MCF 10A (cell line): Measurements from ENCODE around the gene MUC5AC. TPM values are rescaled to one million over a fixed set of nuclear protein-coding genes. Genes with fewer than 3 reads are reported as not detected.

Experiments used
- BruUV-seq: library from RNA; stranded (reverse); fragments of 400-500 nt; replicated peaks from 2 replicates; lab custom pipeline; 2021; lab: Mats Ljungman, UMichigan
- CTCF ChIA-PET: fragments of 300-600 bp; sonication (Branson Sonifier 250); formaldehyde crosslinking; extraction: SDS; loops from one replicate; lab custom pipeline; 2021; ENCODE audit warnings: antibody characterized with exemption, inconsistent platforms; lab: Yijun Ruan, JAX
- POLR2A ChIA-PET: fragments of 300-600, 350-650 bp; sonication (Branson Sonifier 250); formaldehyde crosslinking; extraction: SDS; loops from one replicate; lab custom pipeline; 2020; ENCODE audit warnings: antibody characterized with exemption, inconsistent platforms; lab: Yijun Ruan, JAX
- DNase-seq: peaks from one replicate; pipeline ENCODE4 v3.0.0-alpha.2; 2018; ENCODE audit not compliant: unreplicated experiment
- H3K27ac Mint-ChIP-seq: one replicate; pipeline ENCODE4 v1.8.0; 2022; ENCODE audit warnings: mild to moderate bottlenecking, low read depth, mixed read lengths; ENCODE audit not compliant: unreplicated experiment
- H3K27me3 Mint-ChIP-seq: one replicate; pipeline ENCODE4 v1.8.0; 2022; ENCODE audit warnings: mixed read lengths; ENCODE audit not compliant: insufficient read depth, unreplicated experiment
- H3K36me3 Mint-ChIP-seq: one replicate; pipeline ENCODE4 v1.8.0; 2022; ENCODE audit warnings: mild to moderate bottlenecking, moderate library complexity, mixed read lengths; ENCODE audit not compliant: insufficient read depth, unreplicated experiment
- H3K4me1 Mint-ChIP-seq: one replicate; pipeline ENCODE4 v1.8.0; 2022; ENCODE audit warnings: mixed read lengths; ENCODE audit not compliant: insufficient read depth, unreplicated experiment
- H3K4me3 Mint-ChIP-seq: one replicate; pipeline ENCODE4 v1.8.0; 2022; ENCODE audit warnings: mild to moderate bottlenecking, moderate library complexity, mixed read lengths; ENCODE audit not compliant: unreplicated experiment
- H3K9me3 Mint-ChIP-seq: one replicate; pipeline ENCODE4 v1.8.0; 2022; ENCODE audit warnings: mixed read lengths; ENCODE audit not compliant: unreplicated experiment
- CTCF ChIP-seq: fragments of 200-600 bp; IDR thresholded peaks from one replicate; pipeline ENCODE4 v1.8.0; 2022; ENCODE audit warnings: antibody characterized with exemption, mild to moderate bottlenecking; ENCODE audit not compliant: unreplicated experiment
- intact Hi-C: fragments of 100-400 bp; cut with micrococcal nuclease; formaldehyde crosslinking; loops from 2 replicates; pipeline ENCODE4 v1.14.1; 2022
- total RNA-seq: library from RNA; stranded (reverse); gene quantifications from 2 replicates; pipeline ENCODE4 v1.2.3, GENCODE V29; 2022

Gene MUC5AC
- total RNA-seq, 1 experiment from 2014 or later = not detected

GRCh38 chr11:1165256-1166041 lies 7.7 kb downstream of the MUC5AC start:
- no peaks in the 10 kb centered on the region for H3K36me3 Mint-ChIP-seq
- POLR2A ChIA-PET = no interaction called here

GRCh38 chr11:1167256-1167655 lies 9.5 kb downstream of the MUC5AC start:
- no TSS peak for BruUV-seq
- H3K27me3 Mint-ChIP-seq = no peaks in the 10 kb centered on the region
- H3K27ac Mint-ChIP-seq = no peak overlapping the region
- intact Hi-C loops = no loop called here
- no peak for DNase-seq
- no peak for TF ChIP-seq CTCF
- ChIA-PET POLR2A (no interaction called here), CTCF (no interaction called here)
- no peak overlapping the region for H3K4me3 Mint-ChIP-seq
- peaks cover 6% of the 10 kb centered on the region for H3K36me3 Mint-ChIP-seq
- H3K4me1 Mint-ChIP-seq = no peaks in the 10 kb centered on the region
- no peaks in the 10 kb centered on the region for H3K9me3 Mint-ChIP-seq

More at GRCh38 chr11:1165256-1166041, 7.7 kb downstream of the MUC5AC start:
- no peaks in the 10 kb centered on the region for H3K9me3 Mint-ChIP-seq
- H3K4me1 Mint-ChIP-seq = no peaks in the 10 kb centered on the region
- CTCF ChIA-PET = interaction anchor here (0.6 kb wide), 1 partner anchor 13 kb away, joined by 4 read pairs; no protein-coding TSS in a partner anchor
- DNase-seq = no peak
- no peak overlapping the region for H3K27ac Mint-ChIP-seq
- no peaks in the 10 kb centered on the region for H3K27me3 Mint-ChIP-seq
- no peak overlapping the region for H3K4me3 Mint-ChIP-seq
- BruUV-seq = no TSS peak
- intact Hi-C loops = no loop called here
- TF ChIP-seq CTCF = no peak

- intact Hi-C loops = no loop called here
- H3K36me3 Mint-ChIP-seq = peaks cover 6% of the 10 kb centered on the region
- BruUV-seq = no TSS peak
- DNase-seq = no peak
- no peaks in the 10 kb centered on the region for H3K9me3 Mint-ChIP-seq
- H3K27ac Mint-ChIP-seq = no peak overlapping the region
- no peaks in the 10 kb centered on the region for H3K4me1 Mint-ChIP-seq
- CTCF ChIA-PET = no interaction called here
- H3K4me3 Mint-ChIP-seq = no peak overlapping the region
- no peaks in the 10 kb centered on the region for H3K27me3 Mint-ChIP-seq
- no peak for TF ChIP-seq CTCF
- POLR2A ChIA-PET = no interaction called here
Measured at GRCh38 chr11:1167751-1168231, 10.0 kb downstream of the MUC5AC start.

- H3K36me3 Mint-ChIP-seq = peaks cover 6% of the 10 kb centered on the region
- no peak for TF ChIP-seq CTCF
- H3K27ac Mint-ChIP-seq = no peak overlapping the region
- intact Hi-C loops = no loop called here
- BruUV-seq = no TSS peak
- POLR2A ChIA-PET = no interaction called here
- no peaks in the 10 kb centered on the region for H3K4me1 Mint-ChIP-seq
- no peak for DNase-seq
- H3K27me3 Mint-ChIP-seq = no peaks in the 10 kb centered on the region
- no peaks in the 10 kb centered on the region for H3K9me3 Mint-ChIP-seq
- H3K4me3 Mint-ChIP-seq = no peak overlapping the region
- CTCF ChIA-PET = no interaction called here
Measured at GRCh38 chr11:1168256-1168655, 10.5 kb downstream of the MUC5AC start.
